ENCODE measurements around the gene CTDNEP1.
A peak's percentile ranks its signal among the peaks of the same experiment; 100 is the strongest.

Gene CTDNEP1

GRCh38 chr17:7280519-7281073, 29.1 kb upstream of the CTDNEP1 start:
- peak overlapping the region; percentile 30 for H3K4me3 ChIP-seq (ENCODE audit: low read depth, low read length)

GRCh38 chr17:7279448-7279847, 27.9 kb upstream of the CTDNEP1 start:
- H3K4me3 ChIP-seq (ENCODE audit: low read depth, low read length), result no peak overlapping the region

- H3K4me3 ChIP-seq (ENCODE audit: low read depth, low read length), result no peak overlapping the region
These were observed 15.2 kb upstream of the CTDNEP1 start for GRCh38 chr17:7266784-7267183.

GRCh38 chr17:7263801-7264078, 12.2 kb upstream of the CTDNEP1 start:
- H3K4me3 ChIP-seq (ENCODE audit: low read depth, low read length), result peak overlapping the region; percentile 100

GRCh38 chr17:7262935-7263800, 11.6 kb upstream of the CTDNEP1 start:
- H3K4me3 ChIP-seq (ENCODE audit: low read depth, low read length), result peak overlapping the region; percentile 100

- H3K4me3 ChIP-seq (ENCODE audit: low read depth, low read length), result peak within 1 kb of the TSS; percentile 100
These were observed 10.8 kb upstream of the CTDNEP1 start, which contains the start of gene CLDN7 for GRCh38 chr17:7262192-7262934. TSS of gene CLDN7 (minus strand) at chr17:7262478. CDS start at chr17:7262043, 435 bp downstream.

- H3K4me3 ChIP-seq (ENCODE audit: low read depth, low read length), result peak overlapping the region; percentile 100
These were observed 10.1 kb upstream of the CTDNEP1 start for GRCh38 chr17:7261379-7262191.

- peak overlapping the region; percentile 100 for H3K4me3 ChIP-seq (ENCODE audit: low read depth, low read length)
These were observed 9.3 kb upstream of the CTDNEP1 start for GRCh38 chr17:7260651-7261378.

- peak overlapping the region; percentile 100 for H3K4me3 ChIP-seq (ENCODE audit: low read depth, low read length)
These were observed 8.6 kb upstream of the CTDNEP1 start for GRCh38 chr17:7260151-7260550.

GRCh38 chr17:7259555-7259889, 8.0 kb upstream of the CTDNEP1 start:
- no peak overlapping the region for H3K4me3 ChIP-seq (ENCODE audit: low read depth, low read length)

GRCh38 chr17:7258731-7259554, 7.4 kb upstream of the CTDNEP1 start:
- no peak overlapping the region for H3K4me3 ChIP-seq (ENCODE audit: low read depth, low read length)

GRCh38 chr17:7256766-7257456, 5.4 kb upstream of the CTDNEP1 start:
- no peak overlapping the region for H3K4me3 ChIP-seq (ENCODE audit: low read depth, low read length)

GRCh38 chr17:7254511-7254910, 3.0 kb upstream of the CTDNEP1 start:
- H3K4me3 ChIP-seq (ENCODE audit: low read depth, low read length), result no peak overlapping the region

- peak overlapping the region; percentile 93 for H3K4me3 ChIP-seq (ENCODE audit: low read depth, low read length)
These were observed 1.5 kb upstream of the CTDNEP1 start for GRCh38 chr17:7253082-7253481.

GRCh38 chr17:7252176-7253043, 876 bp upstream of the CTDNEP1 start, which contains the start of gene ELP5:
TSS of gene ELP5 (plus strand) at chr17:7252215. CDS start at chr17:7252551, 336 bp downstream.
- H3K4me3 ChIP-seq (ENCODE audit: low read depth, low read length), result peak within 1 kb of the TSS; percentile 93

GRCh38 chr17:7250695-7251627, 573 bp downstream of the CTDNEP1 start:
- peak overlapping the region; percentile 76 for H3K4me3 ChIP-seq (ENCODE audit: low read depth, low read length)

GRCh38 chr17:7249830-7250229, 1.7 kb downstream of the CTDNEP1 start:
- no peak overlapping the region for H3K4me3 ChIP-seq (ENCODE audit: low read depth, low read length)
